ENCODE data around the gene SCRG1. TPM values are rescaled to one million over a fixed set of nuclear protein-coding genes. Genes with fewer than 3 reads are reported as not detected.

Gene SCRG1
- polyA plus RNA-seq, 1 experiment = 1.0 TPM

- no peak for DNase-seq (ENCODE audit: low read depth, low spot score)
- Histone ChIP-seq H3K27ac (ENCODE audit: low read depth, low read length) (no peak overlapping the region), H3K27me3 (ENCODE audit: control insufficient read depth, insufficient read depth, low read length) (no peaks in the 10 kb centered on the region), H3K4me3 (ENCODE audit: low read depth, low read length) (no peak overlapping the region), H3K9me3 (ENCODE audit: control insufficient read depth, insufficient read depth, low read length) (no peaks in the 10 kb centered on the region)
- ChIA-PET POLR2A (no interaction called here), CTCF (interaction anchor here (1.2 to 15.3 kb wide), 4 partner anchors 80 to 401 kb away, joined by 3 to 248 read pairs (median 4); no protein-coding TSS in a partner anchor)
- TF ChIP-seq CTCF (IDR thresholded peaks at IDR 0.05; ENCODE audit: low read depth, low read length) = no peak
Observed at GRCh38 chr4:173414456-173414855, 15.5 kb upstream of the SCRG1 start.

- CTCF ChIA-PET = interaction anchor here (0.9 to 15.3 kb wide), 8 partner anchors 8 to 399 kb away, joined by 3 to 248 read pairs (median 5); no protein-coding TSS in a partner anchor
- POLR2A ChIA-PET = interaction anchor here (0.6 to 0.9 kb wide), 2 partner anchors 43 to 79 kb away, joined by 3 read pairs; partner anchors contain the start of gene HMGB2
Observed at GRCh38 chr4:173413036-173413435, 14.1 kb upstream of the SCRG1 start.

GRCh38 chr4:173411106-173411693 lies 12.3 kb upstream of the SCRG1 start:
- no peaks in the 10 kb centered on the region for H3K9me3 ChIP-seq (ENCODE audit: control insufficient read depth, insufficient read depth, low read length)
- no peak overlapping the region for H3K4me3 ChIP-seq (ENCODE audit: low read depth, low read length)
- no peak for DNase-seq (ENCODE audit: low read depth, low spot score)
- TF ChIP-seq CTCF (IDR thresholded peaks at IDR 0.05; ENCODE audit: low read depth, low read length) = no peak
- CTCF ChIA-PET = interaction anchor here (1.7 to 15.3 kb wide), 3 partner anchors 10 to 91 kb away, joined by 4 to 248 read pairs (median 25); no protein-coding TSS in a partner anchor
- POLR2A ChIA-PET = no interaction called here
- no peaks in the 10 kb centered on the region for H3K27me3 ChIP-seq (ENCODE audit: control insufficient read depth, insufficient read depth, low read length)
- H3K27ac ChIP-seq (ENCODE audit: low read depth, low read length) = no peak overlapping the region

More at GRCh38 chr4:173413036-173413435, 14.1 kb upstream of the SCRG1 start:
- DNase-seq (ENCODE audit: low read depth, low spot score) = no peak
- H3K9me3 ChIP-seq (ENCODE audit: control insufficient read depth, insufficient read depth, low read length) = no peaks in the 10 kb centered on the region
- H3K4me3 ChIP-seq (ENCODE audit: low read depth, low read length) = no peak overlapping the region
- no peaks in the 10 kb centered on the region for H3K27me3 ChIP-seq (ENCODE audit: control insufficient read depth, insufficient read depth, low read length)
- TF ChIP-seq CTCF (IDR thresholded peaks at IDR 0.05; ENCODE audit: low read depth, low read length) = no peak
- peak overlapping the region; percentile 11 for H3K27ac ChIP-seq (ENCODE audit: low read depth, low read length)

GRCh38 chr4:173410079-173410478 lies 11.2 kb upstream of the SCRG1 start:
- POLR2A ChIA-PET = no interaction called here
- no peak for TF ChIP-seq CTCF (IDR thresholded peaks at IDR 0.05; ENCODE audit: low read depth, low read length)
- no peak overlapping the region for H3K4me3 ChIP-seq (ENCODE audit: low read depth, low read length)
- no peaks in the 10 kb centered on the region for H3K9me3 ChIP-seq (ENCODE audit: control insufficient read depth, insufficient read depth, low read length)
- CTCF ChIA-PET = interaction anchor here (1.4 to 15.3 kb wide), 3 partner anchors 9 to 89 kb away, joined by 7 to 248 read pairs (median 25); no protein-coding TSS in a partner anchor
- no peak overlapping the region for H3K27ac ChIP-seq (ENCODE audit: low read depth, low read length)
- no peak for DNase-seq (ENCODE audit: low read depth, low spot score)
- no peaks in the 10 kb centered on the region for H3K27me3 ChIP-seq (ENCODE audit: control insufficient read depth, insufficient read depth, low read length)

- CTCF ChIA-PET = interaction anchor here (0.7 to 0.9 kb wide), 2 partner anchors 12 to 393 kb away, joined by 3 read pairs; no protein-coding TSS in a partner anchor
- Histone ChIP-seq H3K4me3 (ENCODE audit: low read depth, low read length) (no peak overlapping the region), H3K9me3 (ENCODE audit: control insufficient read depth, insufficient read depth, low read length) (no peaks in the 10 kb centered on the region), H3K27me3 (ENCODE audit: control insufficient read depth, insufficient read depth, low read length) (no peaks in the 10 kb centered on the region), H3K27ac (ENCODE audit: low read depth, low read length) (no peak overlapping the region)
- DNase-seq (ENCODE audit: low read depth, low spot score) = no peak
- TF ChIP-seq CTCF (IDR thresholded peaks at IDR 0.05; ENCODE audit: low read depth, low read length) = no peak
- POLR2A ChIA-PET = no interaction called here
Observed at GRCh38 chr4:173405840-173406606, 7.1 kb upstream of the SCRG1 start.
